ENCODE measurements around the gene C10orf95. TPM values are rescaled to one million over a fixed set of nuclear protein-coding genes. Genes with fewer than 3 reads are reported as not detected.

Gene C10orf95
- total RNA-seq, 1 donor from 2014 or later, result 0.20 TPM

DNA sequence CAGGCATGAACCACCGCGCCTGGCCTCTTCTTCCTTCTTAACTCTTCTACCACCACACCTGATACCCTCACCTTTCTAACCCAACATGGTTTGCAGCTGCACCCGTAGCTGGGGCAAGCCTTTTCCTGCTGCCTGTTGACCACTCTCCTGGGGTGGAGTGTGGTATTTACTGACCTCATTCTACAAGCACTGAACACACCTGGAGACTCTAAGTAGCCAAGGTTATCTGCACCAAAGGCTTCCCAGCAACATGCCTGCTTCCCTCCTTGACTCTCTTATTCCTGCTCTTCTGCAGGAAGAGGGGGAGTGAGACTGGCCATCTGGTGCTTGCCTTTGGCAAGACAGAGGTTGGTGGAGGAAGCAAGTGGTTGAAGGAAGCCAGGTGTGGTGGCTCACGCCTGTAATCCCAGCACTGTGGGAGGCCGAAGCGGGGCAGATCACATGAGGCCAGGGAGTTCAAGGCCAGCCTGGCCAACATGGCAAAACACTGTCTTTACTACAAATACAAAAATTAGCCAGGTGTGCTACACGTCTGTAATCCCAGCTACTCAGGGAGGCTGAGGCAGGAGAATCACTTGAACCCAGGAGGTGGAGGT, 41.1 kb upstream of the C10orf95 start:
- no peak for FAIRE-seq
- peaks cover 78% of the 10 kb centered on the region for H3K79me2 ChIP-seq (ENCODE audit: insufficient read depth, low read length)

DNA sequence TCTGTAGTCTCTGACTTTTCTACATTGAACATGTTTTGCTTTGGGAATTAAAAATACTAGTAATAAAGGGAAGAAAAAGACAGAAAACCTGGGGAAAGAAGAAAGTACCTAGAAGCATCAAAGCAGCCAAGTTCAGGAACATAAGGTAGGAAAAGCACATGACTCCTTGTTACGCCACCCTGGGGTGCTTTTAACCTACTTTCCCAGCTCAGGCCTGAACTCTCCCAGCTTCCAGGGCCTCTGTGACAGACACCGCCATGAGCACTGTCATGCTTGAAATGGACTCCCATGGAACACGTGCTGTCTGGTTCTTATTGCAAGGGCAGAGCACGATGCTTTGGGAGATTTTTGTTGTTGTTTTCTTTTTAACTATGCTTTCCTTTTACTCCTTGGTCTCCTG, 39.8 kb upstream of the C10orf95 start:
- TF ChIP-seq, protein P1, sequence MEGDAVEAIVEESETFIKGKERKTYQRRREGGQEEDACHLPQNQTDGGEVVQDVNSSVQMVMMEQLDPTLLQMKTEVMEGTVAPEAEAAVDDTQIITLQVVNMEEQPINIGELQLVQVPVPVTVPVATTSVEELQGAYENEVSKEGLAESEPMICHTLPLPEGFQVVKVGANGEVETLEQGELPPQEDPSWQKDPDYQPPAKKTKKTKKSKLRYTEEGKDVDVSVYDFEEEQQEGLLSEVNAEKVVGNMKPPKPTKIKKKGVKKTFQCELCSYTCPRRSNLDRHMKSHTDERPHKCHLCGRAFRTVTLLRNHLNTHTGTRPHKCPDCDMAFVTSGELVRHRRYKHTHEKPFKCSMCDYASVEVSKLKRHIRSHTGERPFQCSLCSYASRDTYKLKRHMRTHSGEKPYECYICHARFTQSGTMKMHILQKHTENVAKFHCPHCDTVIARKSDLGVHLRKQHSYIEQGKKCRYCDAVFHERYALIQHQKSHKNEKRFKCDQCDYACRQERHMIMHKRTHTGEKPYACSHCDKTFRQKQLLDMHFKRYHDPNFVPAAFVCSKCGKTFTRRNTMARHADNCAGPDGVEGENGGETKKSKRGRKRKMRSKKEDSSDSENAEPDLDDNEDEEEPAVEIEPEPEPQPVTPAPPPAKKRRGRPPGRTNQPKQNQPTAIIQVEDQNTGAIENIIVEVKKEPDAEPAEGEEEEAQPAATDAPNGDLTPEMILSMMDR (IDR thresholded peaks at IDR 0.05; ENCODE audit: insufficient read depth, low read depth, low read length), result no peak
- no peak for TF ChIP-seq EZH2 (IDR thresholded peaks at IDR 0.05; ENCODE audit: insufficient read depth, low read length)
- Histone ChIP-seq H3K36me3 (ENCODE audit: insufficient read depth, low read length) (peaks cover 27% of the 10 kb centered on the region), H3K9ac (ENCODE audit: low read length) (no peak overlapping the region), H3K9me3 (ENCODE audit: insufficient read depth, low read depth, low read length) (no peaks in the 10 kb centered on the region), H4K20me1 (ENCODE audit: insufficient read depth, low read length) (peaks cover 83% of the 10 kb centered on the region), H3K79me2 (ENCODE audit: insufficient read depth, low read length) (peaks cover 65% of the 10 kb centered on the region), H3K4me3 (ENCODE audit: insufficient read depth, low read depth, low read length) (no peak overlapping the region), H3K27me3 (ENCODE audit: insufficient read depth, low read length) (no peaks in the 10 kb centered on the region), H3K4me2 (ENCODE audit: low read length) (no peak overlapping the region), H2AFZ (ENCODE audit: low read depth, low read length) (no peak overlapping the region), H3K4me1 (ENCODE audit: insufficient read depth, low read length) (no peaks in the 10 kb centered on the region), H3K27ac (ENCODE audit: low read depth, low read length) (no peak overlapping the region)
- no peak for DNase-seq (ENCODE audit: low read depth)
- H3K27me3 Mint-ChIP-seq (ENCODE audit: low read depth, unreplicated experiment), result no peaks in the 10 kb centered on the region
- H3K36me3 Mint-ChIP-seq (ENCODE audit: low read depth, unreplicated experiment), result peaks cover 6% of the 10 kb centered on the region
- peaks cover 21% of the 10 kb centered on the region for H3K4me1 Mint-ChIP-seq (ENCODE audit: low read depth, unreplicated experiment)
- no peak overlapping the region for H3K4me3 Mint-ChIP-seq (ENCODE audit: unreplicated experiment)
- H3K9me3 Mint-ChIP-seq (ENCODE audit: unreplicated experiment), result no peaks in the 10 kb centered on the region
- no peak overlapping the region for H3K27ac Mint-ChIP-seq (ENCODE audit: unreplicated experiment)
- no peak for FAIRE-seq

More for the DNA sequence above, 41.1 kb upstream of the C10orf95 start:
- Histone ChIP-seq H3K27ac (ENCODE audit: low read depth, low read length) (no peak overlapping the region), H4K20me1 (ENCODE audit: insufficient read depth, low read length) (peaks cover 87% of the 10 kb centered on the region), H3K27me3 (ENCODE audit: insufficient read depth, low read length) (no peaks in the 10 kb centered on the region), H3K4me1 (ENCODE audit: insufficient read depth, low read length) (no peaks in the 10 kb centered on the region), H3K4me2 (ENCODE audit: low read length) (no peak overlapping the region), H3K36me3 (ENCODE audit: insufficient read depth, low read length) (peaks cover 25% of the 10 kb centered on the region), H3K9ac (ENCODE audit: low read length) (no peak overlapping the region), H3K9me3 (ENCODE audit: insufficient read depth, low read depth, low read length) (no peaks in the 10 kb centered on the region), H3K4me3 (ENCODE audit: insufficient read depth, low read depth, low read length) (no peak overlapping the region), H2AFZ (ENCODE audit: low read depth, low read length) (no peak overlapping the region)
- Mint-ChIP-seq H3K4me3 (ENCODE audit: unreplicated experiment) (no peak overlapping the region), H3K27me3 (ENCODE audit: low read depth, unreplicated experiment) (no peaks in the 10 kb centered on the region), H3K27ac (ENCODE audit: unreplicated experiment) (no peak overlapping the region), H3K36me3 (ENCODE audit: low read depth, unreplicated experiment) (peaks cover 6% of the 10 kb centered on the region), H3K4me1 (ENCODE audit: low read depth, unreplicated experiment) (peaks cover 21% of the 10 kb centered on the region), H3K9me3 (ENCODE audit: unreplicated experiment) (no peaks in the 10 kb centered on the region)
- no peak for DNase-seq (ENCODE audit: low read depth)
- TF ChIP-seq, protein P1 (IDR thresholded peaks at IDR 0.05; ENCODE audit: insufficient read depth, low read depth, low read length), result no peak
- no peak for TF ChIP-seq EZH2 (IDR thresholded peaks at IDR 0.05; ENCODE audit: insufficient read depth, low read length)

DNA sequence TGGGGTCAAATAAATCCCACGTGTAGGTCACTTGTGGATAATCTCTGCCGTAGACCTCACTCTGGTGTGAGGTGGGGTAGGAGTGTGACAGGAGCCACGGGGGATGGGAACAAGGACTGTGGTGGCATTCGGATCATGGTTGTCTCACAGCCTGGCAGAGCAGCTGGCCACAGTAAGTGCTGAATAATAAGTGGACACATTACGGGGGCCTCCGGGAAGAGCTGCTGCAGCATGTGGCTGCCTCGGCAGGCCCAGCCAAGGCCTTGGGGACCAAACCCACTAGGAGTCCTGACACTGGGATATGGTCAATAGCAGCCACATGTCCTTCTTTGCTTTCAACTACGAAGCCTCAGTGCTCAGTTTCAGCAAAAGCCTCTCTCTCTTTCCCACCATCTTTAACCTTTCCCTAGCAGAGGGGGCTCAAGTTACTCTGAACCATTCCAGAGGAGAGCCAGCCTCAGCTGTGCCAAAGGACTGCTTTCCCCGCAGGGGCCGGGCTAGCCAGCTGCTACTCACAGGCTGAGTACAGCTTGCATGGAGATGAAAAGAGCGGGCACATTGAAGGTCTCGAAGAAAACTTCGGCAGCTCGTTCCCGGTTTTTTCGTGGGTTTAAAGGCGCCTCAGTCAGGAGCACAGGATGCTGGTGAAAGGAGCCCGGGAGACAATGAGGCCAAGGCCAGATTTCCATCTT, 33.9 kb upstream of the C10orf95 start:
- Mint-ChIP-seq H3K27ac (ENCODE audit: unreplicated experiment) (no peak overlapping the region), H3K9me3 (ENCODE audit: unreplicated experiment) (no peaks in the 10 kb centered on the region), H3K4me3 (ENCODE audit: unreplicated experiment) (no peak overlapping the region), H3K4me1 (ENCODE audit: low read depth, unreplicated experiment) (no peaks in the 10 kb centered on the region), H3K36me3 (ENCODE audit: low read depth, unreplicated experiment) (peaks cover 12% of the 10 kb centered on the region), H3K27me3 (ENCODE audit: low read depth, unreplicated experiment) (no peaks in the 10 kb centered on the region)
- no peak overlapping the region for H3K4me3 ChIP-seq (ENCODE audit: insufficient read depth, low read depth, low read length)
- FAIRE-seq (no peak), DNase-seq (ENCODE audit: low read depth) (no peak)
- TF ChIP-seq EZH2 (IDR thresholded peaks at IDR 0.05; ENCODE audit: insufficient read depth, low read length), result no peak
- TF ChIP-seq, protein P1 (IDR thresholded peaks at IDR 0.05; ENCODE audit: insufficient read depth, low read depth, low read length), result no peak
- peaks cover 10% of the 10 kb centered on the region for H3K79me2 ChIP-seq (ENCODE audit: insufficient read depth, low read length)
- H2AFZ ChIP-seq (ENCODE audit: low read depth, low read length), result no peak overlapping the region
- H3K36me3 ChIP-seq (ENCODE audit: insufficient read depth, low read length), result peaks cover 70% of the 10 kb centered on the region
- no peaks in the 10 kb centered on the region for H3K9me3 ChIP-seq (ENCODE audit: insufficient read depth, low read depth, low read length)
- no peaks in the 10 kb centered on the region for H3K4me1 ChIP-seq (ENCODE audit: insufficient read depth, low read length)
- no peak overlapping the region for H3K27ac ChIP-seq (ENCODE audit: low read depth, low read length)
- H3K4me2 ChIP-seq (ENCODE audit: low read length), result no peak overlapping the region
- no peak overlapping the region for H3K9ac ChIP-seq (ENCODE audit: low read length)
- H3K27me3 ChIP-seq (ENCODE audit: insufficient read depth, low read length), result no peaks in the 10 kb centered on the region
- peaks cover 68% of the 10 kb centered on the region for H4K20me1 ChIP-seq (ENCODE audit: insufficient read depth, low read length)
